GM21529 (cell line): ENCODE data around the gene INPP5E.

Source experiments
- ATAC-seq: cut with Tn5 transposase; IDR thresholded peaks from one replicate; pipeline ENCODE4 v1.9.1; 2021; ENCODE audit not compliant: unreplicated experiment

INPP5E gene

DNA sequence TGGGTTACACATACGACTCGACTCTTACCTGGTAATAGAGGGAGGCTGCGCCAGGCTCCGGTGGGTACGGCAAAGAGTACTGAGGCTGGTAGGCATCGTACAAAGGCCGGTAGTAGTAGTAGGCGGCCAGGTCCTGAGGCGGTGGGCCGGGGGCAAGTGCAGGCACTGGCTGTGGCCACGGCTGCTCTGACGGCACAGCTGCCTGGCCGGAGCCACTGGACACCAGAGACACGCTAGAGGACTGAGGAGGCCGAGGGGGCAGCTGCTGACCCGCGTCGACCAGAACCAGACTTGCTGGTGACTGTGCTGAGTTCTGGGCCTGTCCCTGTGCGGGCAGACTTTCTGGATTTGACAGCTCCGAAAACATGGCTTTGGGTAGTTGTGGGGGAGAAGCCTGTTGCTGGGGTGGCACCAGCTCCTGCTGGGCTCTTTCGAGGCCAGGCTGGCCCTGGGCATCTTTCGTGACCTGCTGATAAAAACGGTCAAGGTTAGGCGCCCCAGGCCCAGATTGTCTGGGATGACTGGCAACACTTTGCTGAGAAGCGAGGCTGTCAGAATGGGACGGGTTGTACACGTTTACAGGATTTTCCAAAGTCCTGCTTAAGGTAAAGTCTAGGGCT lies 34.5 kb upstream of the INPP5E start:
- ATAC-seq = no peak

DNA sequence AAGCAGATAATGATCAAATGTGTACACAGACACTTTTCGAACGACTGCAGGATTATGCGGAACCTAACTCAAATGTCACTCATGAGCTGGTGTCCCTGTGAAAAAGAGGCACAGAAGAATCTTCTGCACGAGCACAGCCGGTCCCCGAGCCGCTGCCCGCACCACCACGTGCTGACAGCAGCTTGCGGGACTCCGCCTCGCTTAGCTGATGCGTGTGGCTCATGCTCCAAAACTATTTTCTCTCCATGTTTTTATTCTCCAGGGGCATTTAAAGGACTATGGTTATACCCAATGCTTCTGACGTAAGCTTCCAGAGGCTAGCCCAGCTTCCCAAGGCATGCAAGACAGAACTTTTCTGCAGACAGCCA lies 33.7 kb upstream of the INPP5E start:
- no peak for ATAC-seq

DNA sequence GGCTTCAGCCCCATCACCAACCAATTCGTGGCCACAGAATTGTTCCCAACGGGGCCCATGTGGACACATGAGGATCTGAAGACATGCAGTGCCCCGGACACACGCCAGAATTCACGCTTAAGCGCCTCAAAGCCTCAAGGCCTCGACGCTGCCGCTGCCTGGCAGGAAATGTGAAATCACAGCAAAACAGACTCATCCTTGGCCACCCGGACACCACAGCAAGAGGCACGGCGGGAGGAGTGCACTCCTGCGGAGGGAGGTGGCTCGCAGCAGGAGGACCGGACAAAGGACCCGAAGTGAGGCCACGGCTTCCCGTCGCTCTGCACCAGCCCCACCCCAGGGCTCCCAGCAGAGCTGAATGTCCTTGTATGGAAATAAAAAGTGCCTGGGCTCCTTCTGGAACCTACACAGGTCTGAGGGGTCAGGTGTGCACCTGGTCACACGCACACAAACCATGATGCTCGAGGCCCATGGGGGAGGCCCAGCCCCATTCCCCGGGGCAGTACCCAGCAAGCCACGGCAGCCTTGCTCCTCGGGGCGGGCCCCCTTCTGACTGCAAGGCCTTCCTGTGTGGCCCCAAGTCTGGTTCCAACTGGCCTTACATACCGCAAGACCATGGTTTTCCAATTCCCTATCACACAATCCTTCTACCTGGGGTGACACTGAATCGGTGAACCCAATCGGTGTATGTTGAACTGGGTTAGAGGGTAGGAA lies 33.2 kb upstream of the INPP5E start:
- no peak for ATAC-seq

DNA sequence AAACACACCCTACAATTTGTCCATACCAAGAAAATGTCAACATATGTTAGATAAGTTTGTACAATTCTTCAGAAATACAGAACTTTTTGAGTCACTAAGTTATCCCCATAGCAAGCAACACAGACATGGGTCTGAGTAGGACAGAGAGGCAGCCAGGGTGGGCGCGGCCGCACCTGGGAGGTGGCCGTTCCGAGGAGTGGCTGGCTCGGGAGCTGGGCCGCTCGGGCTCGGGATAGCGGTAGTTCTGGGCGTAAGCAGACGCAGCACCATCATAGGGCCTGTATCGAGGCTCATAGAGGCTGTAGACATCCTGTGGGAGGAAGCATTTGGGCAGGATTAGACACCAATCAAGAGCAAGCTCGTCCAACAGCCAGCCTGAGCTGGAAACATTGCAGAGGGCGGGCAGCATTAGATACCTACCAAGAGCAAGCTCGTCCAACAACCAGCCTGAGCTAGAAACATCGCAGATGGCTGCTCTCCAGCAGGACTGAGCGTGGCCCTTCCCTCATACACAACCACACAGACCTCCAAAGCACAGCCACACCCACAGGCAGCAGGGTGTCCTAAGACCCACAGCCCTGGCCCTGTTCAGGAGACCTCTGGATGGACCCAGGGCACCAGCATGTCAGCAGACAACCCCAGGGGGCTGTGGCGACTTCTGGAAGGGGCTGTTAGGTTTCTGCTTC lies 32.3 kb upstream of the INPP5E start:
- no peak for ATAC-seq

DNA sequence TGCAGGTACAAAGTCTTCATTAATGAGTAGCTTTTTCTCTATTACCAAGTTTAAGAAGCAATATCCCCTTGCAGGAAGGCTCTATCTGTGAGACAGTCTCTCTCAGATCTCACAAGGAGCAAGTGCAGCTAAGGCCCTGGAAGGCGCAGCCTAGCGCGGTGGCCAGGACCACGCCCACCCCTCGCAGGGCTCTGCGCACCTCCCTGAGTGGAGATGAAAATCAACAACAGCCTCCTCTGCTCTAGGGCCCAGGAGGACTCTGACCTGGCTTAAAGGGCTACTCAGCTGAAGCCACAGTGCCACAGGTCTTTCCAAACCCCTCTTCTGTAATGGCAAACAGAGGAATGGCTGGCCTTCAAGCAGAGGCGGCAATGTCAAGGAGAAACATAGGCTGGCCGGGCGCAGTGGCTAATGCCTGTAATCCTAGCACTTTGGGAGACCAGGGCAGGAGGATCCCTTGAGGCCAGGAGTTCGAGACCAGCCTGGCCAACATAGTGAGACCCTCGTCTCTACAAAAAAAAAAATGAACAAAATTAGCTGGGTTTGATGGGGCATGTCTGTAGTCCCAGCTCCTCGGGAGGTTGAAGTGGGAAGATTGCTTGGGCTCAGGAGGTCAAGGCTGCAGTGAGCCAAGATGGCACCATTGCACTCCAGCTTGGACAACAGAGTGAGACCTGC lies 31.3 kb upstream of the INPP5E start:
- ATAC-seq = no peak

DNA sequence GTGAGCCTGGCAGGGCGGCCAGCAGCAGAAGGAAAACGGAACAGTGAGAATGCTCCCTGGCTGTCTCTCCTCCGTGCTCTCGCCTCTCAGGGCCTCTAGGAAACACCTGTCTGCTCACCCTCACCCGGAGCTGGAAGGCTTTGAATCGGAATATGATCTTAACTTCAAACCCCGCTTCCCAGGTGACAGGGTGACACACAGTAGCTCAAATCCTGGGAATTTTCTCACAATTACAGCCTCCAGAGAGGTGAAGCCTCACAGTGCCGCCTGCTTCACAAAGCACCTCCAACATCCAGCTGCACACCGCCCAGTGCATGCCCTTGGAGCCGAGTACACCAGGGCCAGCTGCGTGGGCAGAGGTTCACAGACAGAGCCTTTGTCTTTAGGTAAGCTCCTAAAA lies 30.7 kb upstream of the INPP5E start:
- no peak for ATAC-seq

DNA sequence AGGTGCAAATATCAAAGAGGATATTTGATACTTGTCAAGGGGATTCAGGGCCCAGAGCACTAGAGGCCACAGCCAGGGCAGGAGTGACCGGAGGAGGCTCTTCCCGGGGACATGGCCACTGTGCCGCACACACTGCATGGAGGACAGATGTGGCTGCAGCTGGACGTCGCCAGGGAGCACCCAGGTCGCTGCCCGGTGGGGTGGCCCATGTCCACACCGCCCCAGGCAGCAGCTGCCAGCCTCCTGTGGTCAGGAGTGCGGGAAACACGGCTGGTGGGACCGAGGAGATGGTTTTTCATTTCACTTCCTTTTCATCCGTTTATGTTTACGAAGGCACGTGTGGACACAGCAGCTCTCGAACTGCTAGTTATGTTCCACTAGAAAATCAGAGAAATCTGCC lies 28.1 kb upstream of the INPP5E start:
- ATAC-seq = no peak

DNA sequence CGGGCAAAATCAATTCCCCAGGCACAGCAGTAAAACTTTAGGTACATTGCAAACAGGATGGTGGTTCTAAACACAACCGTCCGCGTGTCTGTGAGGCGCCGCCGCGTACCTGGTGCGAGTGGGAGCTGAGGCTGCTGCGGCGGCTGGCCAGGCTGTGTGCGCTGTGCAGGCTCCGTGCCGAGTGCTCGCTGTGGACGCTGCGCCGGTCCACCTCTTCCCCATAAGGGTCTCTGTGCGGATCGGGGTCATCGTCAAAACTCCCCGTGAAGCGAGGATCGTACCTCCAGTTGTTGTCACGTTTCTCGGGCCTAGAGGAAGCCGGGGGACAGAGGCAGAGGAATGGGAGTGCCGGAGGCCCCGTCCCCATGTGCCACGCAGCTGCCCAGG lies 26.5 kb upstream of the INPP5E start:
- ATAC-seq = no peak

DNA sequence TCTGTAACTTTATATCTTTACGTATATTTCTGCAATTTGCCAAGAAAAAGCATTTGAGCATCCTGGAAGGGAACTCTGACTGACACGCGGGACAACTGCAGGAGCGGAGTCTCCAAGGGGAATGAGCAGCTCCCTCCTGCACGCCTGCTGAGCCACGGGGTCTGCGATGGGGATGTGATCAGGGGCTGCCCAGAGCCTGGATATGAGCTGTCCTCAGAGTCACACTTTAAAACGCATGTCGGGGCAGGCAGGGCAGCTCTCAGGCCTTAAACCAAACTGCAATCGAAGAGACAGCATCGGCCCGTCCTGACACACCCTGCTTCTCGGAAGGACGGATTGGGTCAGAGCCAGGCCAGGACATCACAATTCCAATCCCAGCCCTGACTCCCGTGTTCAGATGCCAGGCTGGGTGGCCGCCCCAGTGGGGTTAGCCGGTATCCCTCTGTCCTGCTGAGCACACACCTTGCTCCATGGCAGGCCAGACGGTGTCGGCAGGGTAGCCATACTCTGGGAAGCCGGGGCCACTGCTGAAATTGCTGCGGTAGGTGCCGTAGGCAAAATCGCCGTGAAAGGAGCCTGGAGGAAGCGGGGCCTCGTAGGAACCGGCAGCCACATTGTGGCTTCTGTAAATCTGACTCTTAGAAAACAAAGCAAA lies 26.0 kb upstream of the INPP5E start:
- no peak for ATAC-seq

DNA sequence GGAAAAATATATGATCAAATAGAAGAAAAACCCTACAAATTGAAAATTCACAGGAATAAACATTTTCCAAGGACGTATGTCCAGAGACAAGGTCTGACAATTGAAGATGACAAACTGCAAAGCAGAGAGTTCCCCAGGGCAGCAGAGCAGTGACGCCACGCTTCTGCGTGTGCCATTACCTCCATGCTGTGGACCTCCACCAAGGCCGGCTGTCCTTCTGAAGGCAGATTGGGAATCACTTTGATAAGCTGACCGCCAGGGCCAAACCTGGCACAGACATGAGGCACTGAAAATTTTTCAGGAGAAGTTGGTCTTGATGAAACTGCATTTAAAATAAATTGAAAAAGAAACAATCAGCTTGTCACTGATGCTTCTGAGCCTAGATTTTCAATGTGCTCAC lies 24.6 kb upstream of the INPP5E start:
- ATAC-seq = no peak

DNA sequence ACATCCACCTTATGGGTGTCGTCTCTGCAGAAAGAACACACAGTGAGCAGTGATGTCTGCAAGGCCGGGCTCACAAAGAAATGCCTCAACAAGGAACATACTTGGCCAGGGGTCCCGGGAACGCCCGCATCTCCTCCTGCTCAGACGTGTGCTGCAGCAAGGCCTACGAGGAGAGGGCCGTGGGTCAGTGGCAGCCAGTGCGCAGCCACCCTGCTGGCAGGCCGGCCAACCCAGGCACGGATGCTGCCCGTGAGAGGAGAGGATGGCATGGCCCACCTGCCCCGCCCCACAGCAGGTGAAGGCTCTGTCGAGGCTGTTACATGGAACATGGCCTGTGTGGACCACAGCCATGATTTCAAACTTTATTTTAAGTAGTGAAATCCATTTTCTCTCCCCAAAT lies 23.9 kb upstream of the INPP5E start:
- no peak for ATAC-seq

DNA sequence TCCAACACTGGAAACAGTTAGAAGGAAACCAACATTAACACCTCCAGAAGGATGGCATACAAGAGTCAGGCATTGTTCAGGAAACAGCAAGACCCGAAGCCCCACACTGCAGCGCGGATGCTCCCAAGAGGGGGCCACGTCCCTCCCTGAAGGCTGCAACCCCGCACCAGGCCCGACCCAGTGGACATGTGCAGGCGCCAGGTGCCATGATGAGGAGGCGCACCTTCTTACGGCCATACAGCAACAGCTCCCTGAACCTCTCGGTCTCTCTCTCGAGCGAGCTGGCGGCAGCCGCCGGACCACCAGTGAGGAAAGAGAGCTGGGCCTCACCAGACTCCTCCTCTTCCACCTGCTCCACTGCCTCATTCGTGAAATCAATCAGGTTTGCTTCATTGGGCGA lies 23.0 kb upstream of the INPP5E start:
- no peak for ATAC-seq

DNA sequence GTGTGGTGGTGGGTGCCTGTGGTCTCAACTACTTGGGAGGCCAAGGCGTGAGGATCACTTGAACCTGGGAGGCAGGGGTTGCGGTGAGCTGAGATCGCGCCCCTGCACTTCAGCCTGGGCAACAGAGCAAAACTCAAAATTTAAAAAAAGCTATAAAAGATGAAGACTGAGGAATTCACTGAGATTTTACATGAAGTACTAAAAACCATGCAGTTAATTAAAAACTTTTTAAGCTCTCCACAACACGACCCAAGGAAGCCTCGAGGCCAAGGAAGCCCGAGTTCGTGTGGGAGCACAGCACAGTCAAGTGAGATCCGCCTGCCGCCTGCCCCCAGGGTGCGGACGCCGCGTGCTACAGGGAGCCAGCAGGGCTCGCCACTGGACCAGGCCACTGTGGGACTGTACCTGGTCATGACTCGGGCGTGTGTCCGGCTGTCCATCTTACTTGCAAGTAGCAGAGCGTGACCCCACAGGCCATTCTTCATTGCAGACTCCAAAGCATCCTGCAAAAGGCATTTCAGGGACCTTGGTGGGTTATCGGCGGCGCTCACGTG lies 21.2 kb upstream of the INPP5E start:
- ATAC-seq = no peak

DNA sequence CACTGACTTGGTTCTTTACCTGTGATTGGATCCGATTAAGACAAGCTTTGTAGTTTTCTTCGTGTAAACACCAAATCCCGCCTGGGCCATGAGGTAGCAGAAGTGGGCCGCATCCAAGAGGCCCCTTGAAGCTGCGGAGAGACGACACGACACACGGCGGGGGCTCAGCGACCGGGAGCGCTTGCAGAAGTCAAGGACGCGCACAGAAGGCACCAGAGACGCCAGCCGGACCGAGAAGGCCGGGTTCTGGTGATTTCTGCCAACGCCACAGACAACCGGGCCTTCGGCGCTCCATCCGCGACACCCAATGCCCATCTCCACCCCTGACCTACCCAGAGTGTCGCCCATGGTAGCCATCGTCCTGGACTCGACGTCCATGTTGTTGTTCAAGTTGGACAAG lies 19.8 kb upstream of the INPP5E start:
- ATAC-seq = no peak

DNA sequence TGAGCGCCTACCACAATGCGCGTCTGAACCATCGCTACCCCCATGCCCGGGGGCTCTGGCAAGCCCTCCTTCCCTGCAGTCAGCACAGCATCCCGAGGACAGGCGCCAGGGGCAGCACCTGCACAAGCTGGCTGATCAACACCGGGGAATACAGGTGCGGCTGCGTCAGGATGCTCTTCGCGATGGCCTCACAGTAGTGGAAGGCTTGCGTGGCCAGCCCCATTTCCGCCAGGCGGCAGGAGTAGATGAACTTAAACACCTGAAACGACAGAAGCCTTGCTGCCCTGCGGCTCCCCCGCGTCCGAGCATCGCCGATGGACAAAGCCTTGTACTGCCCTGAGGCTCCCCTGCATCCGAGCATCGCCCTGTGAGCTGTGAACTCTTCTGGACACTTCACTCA lies 17.7 kb upstream of the INPP5E start:
- ATAC-seq = no peak

DNA sequence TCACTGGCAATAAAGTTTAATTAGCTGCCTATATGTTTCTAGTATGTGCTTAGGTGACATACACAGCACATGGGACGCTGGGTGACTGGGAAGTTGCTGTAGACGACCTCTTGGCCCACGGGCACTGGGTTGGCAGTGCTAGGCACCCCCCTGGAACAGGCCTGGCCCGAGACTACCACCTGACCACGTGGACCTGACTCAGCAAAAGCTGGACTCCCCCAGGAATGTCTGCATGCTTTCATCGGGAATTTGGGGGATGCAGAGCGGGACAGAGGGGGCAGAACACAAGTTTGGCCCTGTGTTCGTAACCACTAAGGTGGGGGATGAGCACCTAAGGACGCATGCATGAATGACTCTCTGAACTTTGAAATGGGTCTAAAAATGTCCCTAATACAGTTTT lies 16.6 kb upstream of the INPP5E start:
- no peak for ATAC-seq

DNA sequence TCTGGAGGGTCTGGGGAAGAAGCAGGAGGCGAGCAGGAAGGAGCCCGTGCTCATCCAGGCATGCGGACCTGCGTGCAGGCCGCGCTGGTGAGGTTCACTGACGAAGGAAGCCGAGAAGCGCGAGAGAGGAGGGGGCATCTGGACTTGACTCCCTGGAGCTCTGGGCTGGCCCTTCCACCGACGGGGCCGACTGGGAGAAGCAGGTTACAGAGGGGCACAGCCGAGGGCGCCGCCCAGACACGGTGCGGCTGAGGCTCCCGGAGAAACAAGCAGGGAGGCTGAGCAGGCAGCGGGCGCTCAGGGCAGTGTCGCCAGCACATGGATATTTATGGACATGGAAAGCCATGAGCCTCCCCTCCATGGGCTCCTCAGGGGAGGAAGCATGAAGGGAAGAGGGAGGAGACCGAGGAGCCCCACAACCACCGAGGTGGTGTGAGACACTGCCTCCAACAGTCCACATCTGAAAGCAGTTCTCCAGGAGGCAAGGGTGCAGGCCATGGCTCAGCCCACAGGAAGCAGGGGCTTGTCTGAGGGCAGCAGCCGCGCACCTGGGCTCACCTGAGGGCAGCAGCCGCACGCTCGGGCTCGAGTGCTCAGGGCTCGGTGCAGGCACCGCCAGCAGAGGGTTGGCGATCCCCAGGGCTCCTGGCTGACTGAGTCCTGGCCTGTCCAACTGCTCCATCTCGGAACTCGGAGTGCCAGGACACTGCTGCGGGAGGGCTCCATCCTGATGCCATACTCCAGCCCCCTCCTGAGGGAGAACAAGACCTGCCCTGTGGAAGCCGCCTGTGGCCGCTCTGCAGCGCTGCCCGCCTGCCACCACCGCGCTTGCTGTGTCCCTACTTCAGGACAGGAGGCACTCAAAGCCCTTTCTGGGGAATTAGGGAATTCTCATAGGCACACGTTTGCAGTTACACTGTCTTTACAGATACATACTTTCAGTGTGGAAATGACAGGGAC lies 15.7 kb upstream of the INPP5E start:
- ATAC-seq = no peak

DNA sequence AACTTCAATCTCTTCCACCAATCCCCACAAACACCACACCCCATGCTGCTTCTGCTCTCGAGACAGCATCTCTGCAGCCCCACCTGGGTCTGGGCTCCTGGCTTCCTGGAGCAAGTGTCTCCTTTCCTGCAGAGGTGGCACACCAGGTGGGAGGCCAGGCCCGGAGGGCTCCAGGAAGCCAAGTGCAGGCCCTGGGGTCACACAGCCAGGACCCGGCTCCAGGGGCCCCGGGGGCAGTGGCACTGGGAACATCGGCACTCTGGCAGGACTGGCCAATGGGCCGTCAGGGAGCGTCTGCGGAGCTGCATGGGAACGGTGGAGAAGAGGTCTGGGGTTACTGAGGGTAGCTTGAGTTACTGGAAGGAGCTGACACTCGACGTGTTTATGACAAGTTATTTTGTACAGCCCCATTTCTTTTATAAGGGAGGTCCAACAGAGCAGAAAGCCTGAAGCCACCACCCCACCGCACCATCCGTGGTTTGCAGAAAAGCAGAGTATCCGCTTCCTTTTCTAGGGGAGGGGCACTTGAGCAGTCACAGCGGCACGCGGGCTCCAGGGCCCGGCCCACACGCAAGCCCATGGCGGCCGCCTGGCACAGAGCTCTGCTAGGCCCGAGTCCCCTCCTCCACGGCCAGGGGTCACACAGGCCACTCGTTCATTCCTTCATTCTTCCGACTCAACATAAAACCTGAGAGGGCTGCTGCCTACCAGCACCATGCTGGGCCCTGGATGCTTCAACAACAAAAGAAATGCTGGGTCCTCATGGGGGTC lies 14.6 kb upstream of the INPP5E start:
- no peak for ATAC-seq

DNA sequence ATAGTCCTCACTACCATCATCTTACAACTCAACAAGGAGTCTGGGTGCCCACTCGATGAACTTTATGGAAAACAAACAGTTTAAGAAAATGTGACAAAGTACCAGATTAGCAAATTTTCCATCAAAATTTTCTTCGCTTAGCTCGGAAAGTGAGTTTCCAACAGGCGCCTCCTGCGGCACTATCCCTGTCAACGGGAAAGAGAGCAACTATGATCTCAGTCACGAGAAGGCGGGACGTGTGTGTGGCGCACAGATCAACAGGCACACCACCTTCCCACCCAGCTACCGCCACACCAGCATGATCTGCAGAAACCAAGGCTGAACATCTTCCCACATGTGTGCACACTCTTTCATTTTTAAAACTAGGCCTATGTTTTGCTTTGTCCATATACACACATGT lies 13.7 kb upstream of the INPP5E start:
- no peak for ATAC-seq
